Hepatocyte (in vitro differentiated cells): ENCODE results near the gene CCDC47.

Source experiments
- CTCF ChIP-seq: fragments of 200-600 bp; sonication (generic); IDR thresholded peaks from 2 replicates; pipeline ENCODE4 v1.5.1; 2016; ENCODE audit warnings: antibody characterized with exemption, mild to moderate bottlenecking; ENCODE audit not compliant: poor library complexity
- EZH2 ChIP-seq: fragments of 200-600 bp; sonication (generic); IDR thresholded peaks from 2 replicates; pipeline ENCODE4 v1.6.1; 2016; ENCODE audit warnings: antibody characterized with exemption, mild to moderate bottlenecking, borderline replicate concordance
- EZH2phosphoT487 ChIP-seq: fragments of 200-600 bp; sonication (generic); IDR thresholded peaks from one replicate; pipeline ENCODE4 v1.6.1; 2018; ENCODE audit warnings: antibody characterized with exemption, mild to moderate bottlenecking, low read depth, moderate library complexity; ENCODE audit not compliant: unreplicated experiment, severe bottlenecking

- no peak for TF ChIP-seq CTCF
- no peak for TF ChIP-seq EZH2
- TF ChIP-seq EZH2phosphoT487: no peak
Measured at GRCh38 chr17:63707151-63707550, 66.2 kb downstream of the CCDC47 start.
